HG03571 (cell line): Measurements from ENCODE around the gene PLXND1.

Experiments
- ATAC-seq: cut with Tn5 transposase; IDR thresholded peaks from one replicate; pipeline ENCODE4 v1.9.1; 2021; ENCODE audit not compliant: unreplicated experiment

Gene PLXND1

DNA sequence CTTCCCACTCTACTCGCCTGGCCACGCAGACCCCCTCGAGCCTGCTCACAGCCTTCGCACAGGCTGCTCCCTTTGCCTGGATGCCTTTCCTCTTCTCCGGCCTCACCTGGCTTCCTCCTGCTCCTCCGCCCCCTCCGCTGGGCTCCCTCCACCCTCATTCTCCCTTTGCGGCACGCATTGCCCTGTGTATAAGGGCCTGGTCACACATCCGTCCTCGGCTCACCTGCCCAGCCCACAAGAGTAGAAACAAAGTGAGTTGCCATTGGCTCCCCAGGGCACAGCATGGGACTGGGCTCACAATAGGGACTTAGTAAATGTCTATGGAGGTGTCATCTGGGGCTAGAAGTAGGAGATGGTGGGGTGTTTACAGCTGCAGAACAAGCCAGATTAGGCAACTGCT, 4.2 kb downstream of the PLXND1 start:
- ATAC-seq: no peak

DNA sequence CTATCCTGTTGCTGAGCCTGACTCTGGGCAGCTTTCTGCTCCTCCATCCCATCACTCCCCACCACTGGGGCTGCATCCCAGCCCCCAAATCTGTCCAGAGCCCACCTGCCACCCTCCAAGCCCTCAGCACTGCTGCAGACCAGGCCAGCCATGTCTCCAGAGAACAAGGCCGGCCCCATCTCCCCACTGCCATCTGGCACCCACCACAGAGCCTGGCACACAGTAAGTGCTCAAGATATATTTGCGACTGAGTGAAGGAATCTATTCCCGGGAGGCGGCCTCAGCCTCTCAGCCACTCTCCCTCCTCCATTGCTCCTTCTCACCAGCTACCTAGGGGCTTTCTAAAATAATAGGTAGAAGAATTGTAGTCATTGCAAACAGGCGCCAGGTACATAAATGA, 4.8 kb downstream of the PLXND1 start:
- no peak for ATAC-seq

DNA sequence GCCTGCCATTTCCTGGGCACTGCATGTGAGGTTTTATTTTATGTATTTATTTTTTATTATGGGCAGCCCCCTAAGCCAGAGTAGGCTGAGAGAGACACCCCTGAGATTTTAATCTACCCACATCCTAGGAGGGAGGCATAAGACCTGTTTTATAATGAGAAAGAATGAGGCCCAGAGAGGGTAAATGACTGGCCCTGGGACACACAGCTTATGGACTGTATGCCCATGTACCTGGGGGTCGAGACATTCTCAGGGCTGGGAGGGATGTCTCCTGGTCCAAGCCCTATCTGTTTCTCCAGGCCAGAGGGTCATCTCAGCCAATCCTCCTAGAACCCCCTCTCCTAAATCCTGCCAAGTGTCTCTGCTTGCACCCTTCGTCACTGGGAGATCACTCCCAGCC, 6.1 kb downstream of the PLXND1 start:
- ATAC-seq: no peak

DNA sequence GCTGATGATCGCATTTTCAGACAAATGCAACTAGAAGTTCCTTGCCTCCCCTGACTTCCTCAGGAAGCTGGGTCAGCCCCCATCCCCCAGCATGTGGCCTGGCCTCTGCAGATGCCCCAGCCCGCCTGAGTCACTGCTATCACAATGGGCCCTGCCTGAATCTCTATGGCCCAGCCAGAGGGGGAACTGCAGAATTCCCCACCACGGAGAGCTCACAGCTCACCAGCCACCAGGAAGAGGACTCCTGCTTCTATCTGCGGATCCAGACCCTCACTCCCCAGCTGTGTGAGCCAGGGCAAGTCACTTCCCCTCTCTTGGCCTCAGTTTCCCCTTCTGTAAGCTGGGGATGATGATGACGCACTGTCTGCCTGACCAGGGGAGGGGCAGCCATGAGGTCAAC, 6.9 kb downstream of the PLXND1 start:
- no peak for ATAC-seq

DNA sequence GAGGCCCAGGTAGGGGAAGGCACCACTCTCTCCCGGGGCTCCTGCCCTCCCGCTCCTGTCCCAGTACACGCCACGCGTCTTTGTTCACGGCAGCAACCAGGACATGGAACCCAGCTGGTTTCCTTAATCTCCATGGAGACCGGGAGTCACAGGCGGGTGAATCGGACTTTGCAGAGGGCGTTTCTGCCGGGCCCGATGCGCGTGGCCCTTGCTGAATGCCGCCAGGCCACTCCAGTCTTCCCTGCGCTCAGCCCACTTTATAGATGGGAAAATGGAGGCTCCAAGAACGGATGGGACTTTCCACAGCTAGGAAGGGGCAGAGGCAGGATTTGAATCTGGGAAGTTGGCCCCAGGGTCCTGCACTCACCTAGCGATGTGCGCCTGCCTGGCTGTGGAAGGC, 7.4 kb downstream of the PLXND1 start:
- ATAC-seq: no peak

DNA sequence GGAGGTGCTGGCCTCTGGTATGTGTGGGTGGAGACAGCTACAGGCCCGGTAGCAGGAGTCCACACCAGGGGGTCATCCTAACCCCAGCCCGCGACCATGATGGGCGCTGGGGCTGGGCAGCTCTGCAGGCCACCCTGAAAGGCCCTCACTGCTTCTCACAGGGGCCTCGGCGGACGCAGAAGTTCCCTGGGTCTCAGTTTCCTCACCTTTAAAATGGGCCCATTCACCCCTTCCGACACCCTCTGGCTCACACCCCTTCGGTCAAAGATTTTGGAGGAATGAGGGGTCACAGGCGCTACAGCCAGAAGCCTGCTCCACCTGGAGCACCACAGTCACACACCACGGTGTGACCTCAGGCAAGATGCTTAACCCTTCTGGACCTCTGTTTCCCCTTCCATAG, 8.0 kb downstream of the PLXND1 start:
- ATAC-seq: no peak

DNA sequence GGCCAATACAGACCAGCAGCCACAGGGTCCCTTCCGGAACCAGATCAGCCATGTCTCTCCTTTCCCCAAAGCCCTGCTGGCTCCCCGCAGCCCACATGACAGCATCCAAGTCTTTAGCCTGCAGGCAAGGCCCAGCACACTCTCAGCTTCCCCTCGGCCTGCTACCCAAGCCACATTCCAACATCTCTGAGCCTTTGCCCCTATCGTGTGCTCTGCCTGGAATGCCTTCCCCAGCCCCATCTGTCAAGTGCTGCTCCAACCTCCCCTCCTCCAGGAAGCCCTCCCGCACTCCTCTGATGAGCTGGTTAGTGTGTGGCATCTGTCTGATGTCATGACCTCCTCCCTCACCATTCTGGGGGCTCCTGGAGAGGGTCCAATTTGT, 8.5 kb downstream of the PLXND1 start:
- ATAC-seq: no peak

DNA sequence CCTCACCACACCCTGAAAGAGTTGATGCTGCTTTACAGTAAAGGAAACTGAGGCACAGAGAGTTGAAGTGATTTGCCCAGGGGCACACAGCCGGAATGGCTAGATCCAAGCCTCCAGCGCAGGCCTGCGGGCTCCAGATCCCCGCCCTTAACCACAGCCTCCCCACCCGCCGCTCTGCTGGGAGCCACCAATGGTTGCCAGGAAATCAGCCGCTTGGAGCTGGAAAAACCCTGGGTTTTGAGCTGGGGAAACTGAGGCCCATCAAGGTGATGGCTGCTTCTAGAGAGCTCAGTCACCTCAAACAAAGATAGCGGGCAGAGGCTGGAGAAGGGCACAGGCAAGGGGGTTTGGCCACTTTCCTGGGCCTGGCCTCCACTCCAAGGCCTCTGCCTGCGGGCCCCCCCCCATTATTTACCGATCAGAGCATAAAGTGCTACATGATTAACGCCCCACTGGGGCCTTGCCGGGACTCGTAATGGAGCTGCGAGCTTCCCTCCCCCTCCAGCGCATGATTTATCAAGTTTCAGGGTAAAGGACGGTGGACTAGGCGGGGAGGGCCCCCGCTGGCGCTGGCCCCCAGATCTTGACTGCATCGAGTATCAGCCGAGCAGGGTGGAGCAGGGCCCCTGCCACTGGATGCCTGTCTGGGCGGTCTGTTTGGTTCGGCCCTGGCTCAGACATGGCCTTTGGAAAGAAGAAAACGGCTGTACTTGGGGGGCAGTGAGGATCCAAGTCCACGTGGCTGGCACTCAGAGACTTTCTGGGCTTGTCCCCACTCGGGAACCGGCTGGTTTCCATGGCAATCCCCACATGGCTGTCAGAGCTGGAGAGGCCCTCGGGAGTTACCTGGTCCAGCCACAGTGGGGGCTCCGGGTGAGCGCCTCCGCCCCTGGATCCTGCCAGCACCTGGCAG, 9.1 kb downstream of the PLXND1 start:
- no peak for ATAC-seq

DNA sequence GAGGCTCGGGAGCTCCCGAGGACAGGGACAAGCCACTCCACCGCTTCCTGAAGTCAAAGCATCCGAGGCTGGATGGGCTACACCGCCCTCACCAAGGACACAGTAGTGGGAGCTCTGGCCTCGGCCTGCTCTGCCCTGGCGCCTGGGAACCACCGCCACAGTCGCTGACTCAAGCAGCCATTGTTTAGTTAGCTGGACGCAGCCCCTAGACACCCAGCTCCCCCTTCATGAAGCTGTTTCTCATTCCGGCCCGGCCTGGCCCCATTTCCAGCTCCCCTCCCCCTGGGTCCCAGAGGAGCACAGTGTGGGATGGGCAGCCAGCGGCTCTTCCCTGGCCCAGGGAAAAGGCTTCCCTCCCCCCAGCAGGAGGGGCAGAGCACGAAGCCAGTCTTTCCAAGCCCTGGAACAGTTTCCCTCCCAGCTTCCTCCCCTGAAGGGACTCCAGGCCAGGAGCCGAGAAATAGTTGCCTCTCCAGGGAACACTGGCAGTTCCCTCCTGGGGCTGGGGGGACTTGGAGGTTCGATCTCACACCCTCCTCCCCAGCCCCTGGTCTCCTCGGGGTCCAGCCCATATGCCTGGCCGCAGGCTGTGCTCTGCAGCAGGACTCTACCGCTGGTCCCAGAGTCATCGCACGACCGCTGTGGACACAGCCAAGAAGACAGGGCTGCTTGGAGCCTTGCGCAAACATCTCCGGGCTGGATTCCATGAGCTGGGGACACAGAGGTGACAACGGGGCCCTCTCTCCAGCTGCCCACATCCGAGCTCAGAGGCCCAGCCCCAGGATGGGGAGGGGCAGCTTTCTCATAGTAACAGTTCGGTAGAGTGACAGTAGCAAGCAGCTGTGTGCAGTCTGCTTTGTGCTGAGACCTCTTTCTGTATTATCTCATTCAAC, 10.0 kb downstream of the PLXND1 start:
- no peak for ATAC-seq

DNA sequence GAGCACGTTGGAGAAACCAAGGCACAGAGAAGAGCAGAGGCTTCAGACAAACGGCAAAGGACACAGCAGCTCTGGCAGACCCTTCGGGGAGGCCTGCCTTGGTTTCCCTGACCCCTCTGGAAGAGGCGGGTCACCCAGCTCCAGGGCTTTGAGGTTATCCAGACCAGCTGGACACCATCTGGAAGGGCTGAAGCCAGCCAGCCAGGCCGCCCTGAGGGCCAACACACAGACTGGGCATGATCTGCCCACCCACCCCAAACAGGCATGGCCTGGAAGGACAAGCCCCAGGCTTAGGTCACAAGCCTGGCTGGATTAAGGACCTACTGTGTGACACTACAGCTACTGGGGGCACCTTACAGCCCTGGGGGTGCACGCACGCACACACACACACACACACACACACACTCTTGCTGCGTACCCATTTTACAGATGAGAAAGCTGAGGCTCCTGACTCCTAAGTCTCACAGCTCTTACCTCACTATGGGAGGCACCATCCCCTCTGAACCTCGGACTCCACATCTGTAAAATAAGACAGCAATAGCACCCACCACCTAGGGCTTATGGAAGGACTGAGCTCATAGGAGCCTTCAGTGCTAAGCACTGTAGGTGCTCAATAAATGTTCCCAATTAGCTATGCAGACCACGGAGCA, 10.8 kb downstream of the PLXND1 start:
- no peak for ATAC-seq

DNA sequence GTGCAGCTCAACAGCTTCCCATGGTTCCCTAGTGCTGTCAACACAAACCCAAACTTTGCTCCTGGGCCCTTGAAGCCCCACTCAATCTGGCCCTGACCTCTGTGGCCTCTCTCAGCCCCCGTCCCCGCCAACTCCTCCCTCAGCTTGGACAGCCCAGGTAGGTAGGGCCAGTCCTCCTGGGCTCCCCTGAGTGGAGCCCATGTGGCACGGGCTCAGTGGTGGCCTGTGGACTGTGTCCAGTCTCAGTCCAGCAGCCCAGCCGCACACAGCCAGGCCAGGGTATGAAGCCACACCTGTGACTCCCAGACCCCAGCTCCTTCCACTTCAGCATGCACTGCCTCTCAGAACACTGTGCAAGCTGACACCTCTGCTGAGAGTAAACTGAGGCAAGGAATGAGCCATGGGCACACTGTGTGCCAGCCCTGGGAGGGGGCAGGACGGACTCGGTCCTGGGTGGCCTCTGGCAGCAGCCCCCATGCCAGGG, 11.5 kb downstream of the PLXND1 start:
- ATAC-seq: no peak

DNA sequence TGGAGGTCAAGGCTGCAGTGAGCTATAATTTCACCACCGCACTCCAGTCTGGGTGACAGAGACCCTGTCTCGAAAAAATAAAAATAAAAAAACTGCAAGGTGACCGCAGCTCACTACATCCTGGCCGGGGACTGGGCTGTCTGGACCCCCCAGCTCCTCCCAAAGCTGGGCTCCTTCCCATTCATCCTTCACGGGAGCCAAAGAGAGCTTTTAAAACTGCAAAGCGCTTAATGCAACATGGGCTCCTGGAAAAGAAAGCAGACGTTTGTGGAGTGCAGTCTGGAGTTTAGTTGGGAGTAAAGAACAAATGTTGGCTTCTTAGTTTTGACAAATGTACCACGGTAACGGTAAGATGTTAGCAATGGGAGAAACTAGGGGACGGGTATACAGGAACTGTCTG, 12.1 kb downstream of the PLXND1 start:
- no peak for ATAC-seq

DNA sequence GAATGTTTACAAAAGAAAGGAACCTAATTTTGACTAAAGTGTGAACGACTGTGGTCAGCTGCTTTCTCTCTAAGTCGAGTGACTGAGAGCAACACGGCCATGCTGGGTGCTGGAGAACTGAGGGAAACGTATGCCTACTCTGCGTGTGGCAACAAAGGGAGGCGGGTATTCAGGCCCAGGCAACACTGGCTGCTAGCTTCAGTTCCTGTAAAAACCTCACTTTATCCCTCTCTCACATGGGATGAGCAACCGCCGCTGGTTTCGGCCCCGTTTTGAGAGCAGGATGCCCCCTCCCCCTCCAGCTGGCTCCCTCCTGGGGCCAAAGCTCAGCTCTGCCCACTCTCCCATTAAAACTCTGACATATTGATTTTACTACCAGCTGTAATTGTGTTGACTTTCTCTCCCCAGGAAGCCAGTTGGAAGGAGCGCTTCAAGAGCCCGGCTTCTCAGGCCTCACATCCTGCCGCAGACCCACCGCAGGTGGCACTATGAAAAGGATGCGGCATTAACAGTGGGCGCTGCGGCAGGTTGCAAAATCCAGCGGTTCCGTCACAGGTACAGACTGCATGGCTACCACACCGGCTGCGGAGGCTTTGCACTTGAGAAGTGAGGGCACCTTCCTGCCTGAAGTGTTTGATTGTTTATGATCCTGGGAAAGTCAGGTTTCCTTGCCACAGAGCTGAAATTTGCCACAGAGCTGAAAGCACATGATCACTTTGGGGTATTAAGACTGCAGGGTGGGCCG, 12.7 kb downstream of the PLXND1 start:
- ATAC-seq: no peak

DNA sequence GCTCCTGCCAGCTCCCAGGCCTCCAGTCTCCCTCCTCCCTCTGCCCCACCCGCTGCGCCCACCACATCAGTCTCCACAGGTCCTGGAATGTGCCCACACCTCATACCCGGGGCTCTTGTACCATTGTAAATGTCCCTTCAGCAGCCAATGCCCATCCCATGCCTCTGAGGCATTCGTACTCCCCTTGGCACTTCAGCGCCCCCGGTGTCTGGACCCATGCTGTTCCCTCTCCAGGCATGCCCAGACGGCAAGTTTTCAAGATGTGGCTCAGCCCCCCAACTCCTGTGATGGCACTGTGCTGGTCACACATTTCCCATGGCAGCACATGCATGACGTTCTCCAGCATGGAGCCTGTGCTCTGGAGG, 13.3 kb downstream of the PLXND1 start:
- no peak for ATAC-seq

DNA sequence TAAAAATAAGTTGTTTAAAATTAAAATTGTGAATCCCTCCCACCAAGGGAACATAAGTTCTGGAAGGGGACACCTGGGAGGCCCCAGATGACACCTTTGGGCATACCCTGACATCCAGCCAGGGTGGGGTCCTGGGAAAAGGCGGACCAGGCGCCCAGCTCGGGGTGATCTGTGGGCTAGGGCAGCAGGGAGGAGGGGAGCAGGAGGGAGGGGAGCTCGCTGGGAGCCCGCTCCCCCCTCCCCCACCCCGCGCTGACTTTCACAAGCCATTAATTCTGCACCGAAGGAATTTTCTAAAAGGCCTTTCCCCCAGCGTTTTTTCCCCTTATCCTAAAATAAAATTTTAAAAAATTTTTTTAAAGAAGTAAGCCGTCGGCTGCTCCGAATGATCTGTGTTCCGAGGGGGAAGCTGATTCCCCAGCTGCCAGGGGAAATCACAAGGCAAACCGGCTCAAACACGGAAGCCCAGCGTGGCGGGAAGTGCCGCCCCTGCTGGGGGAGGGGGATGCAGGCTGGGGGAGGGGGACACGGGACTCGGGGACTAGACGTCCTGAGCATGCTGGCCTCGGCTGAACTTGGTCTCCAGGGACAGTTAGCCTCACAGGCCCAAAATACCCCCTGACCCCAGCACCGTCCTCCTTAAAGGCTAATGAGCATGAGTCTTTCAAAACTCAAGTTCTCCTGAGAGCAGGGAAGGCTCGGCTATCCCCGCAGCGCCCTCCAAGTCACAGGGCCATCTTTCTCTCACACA, 13.9 kb downstream of the PLXND1 start:
- no peak for ATAC-seq

DNA sequence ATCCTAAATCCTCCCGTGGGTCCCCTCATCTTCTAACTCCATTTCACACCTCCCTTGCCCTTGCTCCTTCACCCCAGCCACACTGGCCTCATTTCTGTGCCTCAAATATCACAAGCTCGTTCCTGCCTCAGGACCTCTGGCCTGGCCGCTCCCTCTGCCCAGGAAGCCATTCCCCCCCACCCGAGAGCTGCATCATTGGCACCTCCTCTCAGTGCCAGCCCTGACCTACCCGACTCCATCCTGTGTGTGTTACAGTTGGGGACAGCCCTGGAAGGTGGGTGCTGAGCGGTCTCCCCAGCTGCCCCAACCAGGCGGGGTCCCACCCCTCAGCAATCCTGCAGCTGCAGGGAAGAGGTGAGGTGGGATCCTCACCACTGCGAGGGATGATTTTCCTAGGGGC, 14.5 kb downstream of the PLXND1 start:
- no peak for ATAC-seq

DNA sequence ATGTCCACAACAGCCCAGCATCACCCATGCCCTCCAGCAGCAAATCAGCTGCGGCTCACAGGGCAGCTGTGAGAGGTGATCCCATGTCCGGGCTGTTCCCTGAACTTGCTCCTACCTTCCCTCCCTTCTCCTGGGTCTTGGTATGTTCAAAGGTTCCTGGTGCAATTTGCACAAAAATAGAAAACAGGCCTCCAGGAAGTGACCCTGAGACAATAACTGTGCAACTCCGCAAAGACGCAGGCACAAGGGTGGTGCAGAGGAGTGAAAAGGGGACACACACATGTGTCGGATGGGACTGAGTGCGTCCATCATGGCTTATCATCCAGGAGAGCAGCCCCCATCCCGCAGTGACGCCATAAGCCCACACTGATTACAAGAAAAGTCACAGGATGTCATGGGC, 16.3 kb downstream of the PLXND1 start:
- ATAC-seq: no peak

DNA sequence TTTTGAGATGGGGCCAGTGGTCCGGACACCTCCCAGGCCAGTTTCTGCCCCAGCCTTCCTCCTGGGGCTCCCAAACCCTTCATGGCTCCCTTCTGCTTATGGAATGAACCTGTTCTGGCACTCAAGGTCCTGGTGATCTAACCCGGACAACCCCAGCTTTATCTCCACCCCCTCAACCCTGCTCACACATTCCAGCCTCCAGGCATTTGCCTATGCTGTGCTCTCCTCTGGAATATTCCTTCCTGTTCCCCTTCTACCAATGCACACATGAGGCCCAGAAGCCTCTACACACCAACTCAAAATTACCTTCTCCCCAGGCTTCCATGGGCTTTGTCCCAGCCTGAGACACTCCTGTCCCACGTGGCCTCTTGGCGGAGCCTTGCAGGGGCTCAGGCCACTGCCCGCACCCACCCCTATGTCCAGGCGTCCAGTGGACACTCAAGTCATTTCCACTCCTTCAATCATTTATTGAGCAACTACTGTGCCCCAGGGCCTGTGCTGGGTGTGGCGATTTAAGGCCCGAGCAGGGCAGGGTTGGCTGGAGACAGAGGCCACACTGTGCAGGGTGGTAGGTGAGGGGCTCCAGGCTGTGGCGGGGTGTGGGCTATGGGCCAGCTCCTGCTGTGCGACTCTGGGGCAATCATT, 18.8 kb downstream of the PLXND1 start:
- ATAC-seq: no peak

DNA sequence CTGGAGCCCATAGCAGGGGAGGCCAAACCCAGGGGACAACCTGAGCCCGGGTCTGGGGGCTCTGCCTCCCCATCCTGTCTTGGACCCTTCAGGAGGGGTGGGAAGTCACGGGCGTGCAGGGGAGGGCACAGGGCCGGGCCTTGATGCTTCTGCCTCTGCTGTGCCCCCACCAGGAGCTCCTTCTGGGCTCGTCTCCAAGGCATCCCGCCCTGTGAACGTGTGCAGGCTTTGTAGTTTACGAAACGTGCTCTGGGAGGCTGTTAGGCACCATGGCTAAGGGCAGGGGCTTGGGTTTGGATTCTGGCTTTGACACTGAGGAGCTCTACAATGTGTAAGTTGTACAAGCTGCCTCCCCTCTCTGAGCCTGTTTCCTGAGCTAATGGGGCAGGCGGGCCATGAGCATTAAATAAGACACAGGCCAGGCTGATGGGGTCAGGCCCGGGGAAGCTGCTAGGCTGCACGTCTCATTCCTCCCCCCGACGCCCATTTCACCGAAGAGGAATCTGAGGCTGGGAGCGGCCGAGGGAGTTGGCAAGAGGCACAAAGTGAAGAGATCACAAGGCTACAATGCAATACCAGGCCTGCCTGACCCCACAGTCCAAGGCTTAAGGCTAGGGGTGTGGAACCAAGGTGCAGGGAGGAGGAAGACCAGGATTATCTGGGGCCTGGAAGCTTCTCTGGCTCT, 19.6 kb downstream of the PLXND1 start:
- no peak for ATAC-seq
